ENCODE measurements around the gene PLD6.

- TF ChIP-seq CTCF (conservative IDR thresholded peaks at IDR 0.05; ENCODE audit: low read length) (no peak), EZH2phosphoT487 (IDR thresholded peaks at IDR 0.05; ENCODE audit: borderline replicate concordance) (no peak)
These were observed 1.4 kb downstream of the PLD6 start for GRCh38 chr17:17204635-17205231.

All from Loucy (cell line).